ENCODE results near the gene DCHS1.
A peak's percentile ranks its signal among the peaks of the same experiment; 100 is the strongest.

The DCHS1 gene

GRCh38 chr11:6627762-6628241 is 27.8 kb downstream of the DCHS1 start:
- DNase-seq (ENCODE audit: low read depth), result no peak

- DNase-seq (ENCODE audit: low read depth), result no peak
These were observed 28.4 kb downstream of the DCHS1 start for GRCh38 chr11:6626971-6627761.

DNA sequence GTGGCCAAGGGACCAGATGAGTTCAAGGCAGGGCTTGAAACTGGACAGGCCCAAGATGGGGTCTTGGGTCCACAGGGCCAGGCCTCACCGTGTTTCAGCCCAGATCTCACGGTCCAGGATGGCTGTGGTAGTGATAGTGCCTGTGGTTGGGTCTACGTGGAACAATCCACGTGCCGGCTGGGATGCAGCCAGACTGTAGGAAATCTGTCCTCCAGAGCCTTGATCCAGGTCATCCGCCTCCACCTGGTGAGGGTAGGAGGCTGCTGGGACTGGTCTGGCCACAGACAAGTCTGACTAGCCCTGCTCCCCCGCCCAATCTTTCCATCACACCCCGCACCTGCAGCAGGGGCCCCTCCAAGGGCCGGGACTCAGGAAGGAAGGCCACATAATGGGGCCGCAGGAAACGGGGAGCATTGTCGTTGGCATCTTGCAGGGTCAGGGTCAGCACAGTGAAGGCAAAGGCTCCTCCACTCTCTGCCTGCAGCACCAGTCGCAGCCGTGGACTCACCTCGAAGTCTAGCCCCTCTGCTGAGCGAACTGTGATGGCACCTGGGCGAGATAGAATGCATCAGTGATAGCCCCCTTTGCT is 29.7 kb downstream of the DCHS1 start:
- DNase-seq (ENCODE audit: low read depth), result no peak

DNA sequence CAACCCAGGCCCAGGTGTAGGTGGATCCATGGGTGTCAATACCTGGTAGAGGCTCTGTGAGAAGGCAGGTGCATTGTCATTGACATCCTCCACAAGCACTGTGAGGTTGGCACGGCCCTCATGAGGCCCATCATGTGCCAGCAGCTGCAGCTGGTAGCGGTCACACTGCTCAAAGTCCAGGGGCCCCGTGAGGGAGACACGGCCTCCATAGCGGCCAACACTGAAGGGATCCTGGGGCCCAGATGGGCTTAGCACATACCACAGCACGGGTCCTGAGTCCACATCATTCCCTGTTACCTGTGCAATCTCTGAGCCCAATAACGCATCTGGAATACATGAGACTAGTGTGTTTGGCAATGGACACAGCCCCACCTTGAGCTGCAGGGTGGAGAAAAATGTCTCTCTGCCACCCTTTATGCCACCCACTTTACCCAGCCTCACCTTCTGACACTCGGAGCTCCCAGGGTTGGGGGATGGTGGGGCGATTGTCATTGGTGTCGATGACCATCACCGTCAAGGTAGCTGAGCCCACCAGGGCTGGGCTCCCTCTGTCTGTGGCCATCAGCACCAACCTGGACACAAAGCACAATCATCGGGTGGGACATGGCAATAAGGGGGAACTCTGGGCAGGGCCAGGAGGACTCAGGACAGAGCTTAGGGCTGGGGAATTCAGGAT is 30.3 kb downstream of the DCHS1 start:
- DNase-seq (ENCODE audit: low read depth), result no peak

GRCh38 chr11:6623391-6624363 is 31.9 kb downstream of the DCHS1 start:
- DNase-seq (ENCODE audit: low read depth), result no peak

- DNase-seq (ENCODE audit: low read depth), result no peak
These were observed 33.1 kb downstream of the DCHS1 start for GRCh38 chr11:6622261-6623171.

DNA sequence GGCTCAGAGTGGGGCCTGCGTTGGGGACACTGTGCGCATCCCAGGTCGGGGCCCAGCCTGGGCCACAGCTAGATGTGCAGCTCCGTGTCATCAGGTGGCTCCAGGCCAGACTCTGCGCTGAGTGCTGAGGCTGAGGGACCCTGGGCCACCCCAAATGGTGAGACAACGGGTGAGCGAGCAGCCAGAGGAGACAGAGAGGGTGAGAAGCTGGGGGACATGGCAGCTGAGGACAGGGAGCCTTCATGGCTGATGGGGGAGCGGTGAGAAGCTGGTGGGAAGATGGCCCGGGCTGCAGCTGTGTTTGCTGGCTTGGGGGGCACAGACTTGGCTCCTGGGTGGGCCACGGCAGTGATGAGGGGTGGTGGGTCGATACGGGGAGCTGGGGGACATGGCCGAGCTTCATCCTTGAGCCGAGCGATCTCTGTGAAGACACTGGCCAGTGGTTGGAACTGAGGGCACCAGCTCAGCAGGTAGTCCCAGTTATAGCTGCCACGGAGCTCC is 33.8 kb downstream of the DCHS1 start:
- no peak for DNase-seq (ENCODE audit: low read depth)

DNA sequence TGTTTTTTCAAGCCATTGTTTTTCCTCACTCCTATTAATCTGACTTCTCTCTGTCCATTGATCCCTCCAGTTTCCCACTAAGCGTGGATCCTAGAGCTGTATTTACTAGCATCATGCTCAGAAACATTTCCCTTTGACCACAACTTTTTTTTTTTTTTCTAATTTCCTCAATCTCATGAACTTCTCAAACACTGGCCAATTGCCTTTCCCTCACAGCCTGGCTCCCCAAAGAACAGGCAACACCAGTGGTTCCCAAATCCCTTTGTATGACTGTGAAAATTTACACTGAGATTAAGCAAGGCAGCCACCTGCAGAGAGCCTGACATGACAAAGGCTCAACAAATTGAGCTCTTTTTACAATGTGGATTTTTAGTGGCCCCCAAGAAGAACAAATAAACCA is 35.0 kb downstream of the DCHS1 start:
- DNase-seq (ENCODE audit: low read depth), result no peak

- DNase-seq (ENCODE audit: low read depth), result peak; percentile 86
These were observed 36.4 kb downstream of the DCHS1 start, which contains the start of gene TPP1 for GRCh38 chr11:6619004-6619745. TSS of gene TPP1 (minus strand) at chr11:6619422. CDS start at chr11:6619400, 22 bp downstream.

DNA sequence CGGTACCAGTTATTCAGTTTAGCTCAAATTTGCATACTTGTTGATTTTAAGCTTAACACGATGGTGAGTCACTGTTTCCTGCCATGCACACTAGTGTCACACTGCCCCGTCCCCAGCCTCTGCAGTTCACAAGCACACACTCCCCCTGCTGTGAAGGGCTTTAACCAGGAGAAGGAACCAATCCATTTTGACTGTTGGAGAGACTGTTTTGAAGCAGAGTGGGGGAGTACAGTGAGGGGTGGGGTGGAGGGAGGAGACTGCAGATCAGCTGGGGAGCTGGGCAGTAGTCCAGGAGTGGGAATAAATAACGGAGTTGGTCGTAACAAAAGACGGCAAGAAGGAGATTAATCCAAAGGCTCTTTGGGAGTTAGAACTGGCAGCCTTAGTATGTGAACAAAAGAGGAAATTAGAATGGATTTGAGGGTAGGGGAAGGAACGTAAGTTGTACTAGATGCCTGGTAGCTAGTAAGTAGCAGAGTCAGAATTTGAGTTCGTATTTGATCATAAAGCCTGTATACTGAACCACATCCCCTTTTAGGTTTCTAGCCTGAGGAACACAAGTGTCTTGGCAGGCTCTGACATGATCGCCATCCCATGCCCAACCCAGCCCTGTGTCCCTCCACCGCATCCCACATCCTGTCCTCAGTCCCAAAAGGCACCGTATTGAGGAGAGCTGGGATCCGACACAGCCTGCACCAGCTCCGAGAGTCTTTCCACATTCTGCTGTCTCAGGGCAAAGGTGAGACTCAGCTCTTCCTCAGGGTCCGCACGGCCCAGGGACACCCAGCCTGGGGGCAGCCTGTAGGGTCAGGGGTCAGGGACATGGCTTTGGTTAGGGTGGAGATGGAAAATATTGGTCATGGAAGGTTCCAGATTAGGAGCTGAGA is 37.2 kb downstream of the DCHS1 start:
- peak; percentile 53 for DNase-seq (ENCODE audit: low read depth)

DNA sequence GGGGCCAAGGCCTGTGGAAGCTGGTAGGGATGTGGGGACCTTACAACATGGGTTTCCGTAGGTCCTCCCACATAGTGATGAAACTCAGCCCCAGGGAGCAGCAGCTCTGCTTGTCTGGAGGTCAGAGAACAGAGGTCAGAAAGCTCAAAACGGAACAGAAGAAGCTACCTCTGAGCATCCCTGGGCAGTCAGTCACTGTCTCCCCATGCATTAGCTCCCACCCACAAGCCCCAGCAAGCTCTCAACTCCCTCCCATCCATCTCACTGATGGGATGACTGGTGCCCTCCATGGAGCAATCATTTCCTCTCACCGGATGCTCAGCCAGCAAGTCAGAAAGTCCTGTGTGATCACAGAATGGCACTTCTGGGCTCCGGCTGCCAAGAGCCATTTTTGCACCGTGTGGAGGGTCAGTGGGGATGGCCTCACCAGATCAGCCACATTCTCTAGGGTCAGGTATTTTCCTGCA is 38.3 kb downstream of the DCHS1 start:
- DNase-seq (ENCODE audit: low read depth), result no peak

GRCh38 chr11:6616596-6617250 is 38.9 kb downstream of the DCHS1 start:
- DNase-seq (ENCODE audit: low read depth), result no peak

DNA sequence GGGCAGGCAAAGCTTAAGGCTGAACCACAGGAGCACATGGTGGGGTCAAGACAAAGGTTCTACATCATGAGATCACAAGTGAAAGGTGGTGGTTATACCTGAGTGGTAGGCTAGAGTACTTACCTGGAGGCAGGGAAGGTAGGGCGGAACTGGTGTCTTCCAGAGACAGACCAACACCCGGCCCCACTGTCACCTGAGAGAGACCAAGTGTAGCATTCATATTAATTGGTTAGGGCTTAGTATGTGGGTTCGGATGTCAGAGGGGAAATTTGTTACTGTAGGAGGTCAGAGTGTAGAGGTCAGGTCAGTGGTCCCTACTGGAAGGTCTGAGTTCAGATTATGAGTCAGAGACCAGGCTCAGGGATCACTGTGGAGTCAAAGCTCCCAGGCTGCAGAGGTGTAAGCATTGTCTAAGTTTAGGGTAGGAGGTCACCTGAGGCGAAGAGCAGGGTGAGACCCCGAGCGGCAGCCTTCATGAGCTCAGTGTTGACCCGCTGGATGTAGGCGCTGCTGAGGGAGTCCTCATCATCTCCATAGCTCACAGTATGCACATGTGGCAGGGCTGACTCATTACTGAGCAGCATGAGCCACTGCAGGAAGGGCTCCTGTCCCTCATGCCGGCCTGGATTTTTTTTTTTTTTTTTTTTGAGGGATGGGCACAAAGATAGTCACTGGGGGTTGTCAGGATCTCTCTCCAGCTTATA is 39.6 kb downstream of the DCHS1 start:
- DNase-seq (ENCODE audit: low read depth), result no peak

DNA sequence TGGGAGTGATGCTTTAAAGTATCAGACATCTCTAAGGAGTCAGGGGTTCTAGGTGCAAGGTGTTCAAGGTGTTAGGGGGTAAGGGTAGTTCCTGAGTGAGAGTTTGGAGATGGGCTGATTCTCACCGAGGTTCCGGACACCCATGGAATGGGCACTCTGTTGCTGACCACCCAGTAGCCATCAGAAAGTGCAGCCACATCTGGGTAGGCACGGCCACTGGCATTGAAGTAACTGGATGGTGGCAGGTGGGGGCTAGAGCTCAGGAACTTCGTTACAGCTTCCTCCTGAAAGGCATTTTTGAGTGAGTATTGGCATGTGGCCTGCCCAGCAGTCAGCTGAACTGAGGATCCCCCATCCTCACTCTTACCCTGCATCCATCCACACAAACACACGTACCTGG is 40.6 kb downstream of the DCHS1 start:
- DNase-seq (ENCODE audit: low read depth), result no peak

- DNase-seq (ENCODE audit: low read depth), result no peak
These were observed 41.2 kb downstream of the DCHS1 start for GRCh38 chr11:6614446-6614845.

DNA sequence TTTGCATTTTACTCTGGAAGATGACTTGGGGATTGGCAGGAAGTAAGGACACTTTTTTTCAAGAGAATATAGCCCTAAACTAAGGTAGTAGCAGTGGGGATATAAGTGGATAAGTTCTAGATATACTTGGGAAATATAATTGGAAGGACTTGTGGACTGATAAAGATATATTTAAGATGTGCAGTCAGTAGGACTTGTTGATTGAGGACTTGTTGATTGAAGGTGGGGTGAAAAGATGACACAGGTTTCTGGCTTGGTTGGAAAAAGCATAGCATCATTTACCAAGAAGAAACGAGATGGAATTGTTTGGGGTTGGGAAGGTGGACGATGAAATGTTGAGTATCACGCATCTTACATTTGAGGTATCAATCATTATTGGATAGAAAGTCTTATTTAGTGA is 42.1 kb downstream of the DCHS1 start:
- DNase-seq (ENCODE audit: low read depth), result no peak
